ENCODE data around the gene UBE2C. TPM values are rescaled to one million over a fixed set of nuclear protein-coding genes. Genes with fewer than 3 reads are reported as not detected.
A peak's percentile ranks its signal among the peaks of the same experiment; 100 is the strongest.

The UBE2C gene
- total and polyA plus RNA-seq, 2 of the 8 experiments (the other 6 are each of a cell fraction or from before 2014, with no cell fraction given): 243 to 326 TPM

DNA sequence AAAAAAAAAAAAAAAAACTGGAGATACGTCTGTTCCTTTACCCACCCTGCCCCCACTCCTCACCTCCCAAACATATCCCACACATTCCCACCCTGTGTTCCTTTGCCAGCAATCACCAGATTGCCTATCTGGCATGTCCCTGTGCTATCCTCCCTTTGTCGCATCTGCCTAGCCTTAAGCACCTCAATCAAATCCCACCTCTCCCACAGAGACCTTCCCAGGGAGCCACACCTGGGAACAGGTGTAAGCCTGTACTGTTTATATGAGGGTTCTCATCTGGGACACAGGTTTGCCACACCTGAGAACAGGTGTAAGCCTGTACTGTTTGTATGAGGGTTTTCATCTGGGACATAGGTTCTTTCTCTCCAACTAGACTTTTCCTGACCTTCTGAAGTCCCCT, 37.5 kb upstream of the UBE2C start:
- Histone ChIP-seq H2BK15ac (ENCODE audit: low read length) (peak overlapping the region; percentile 46; the same call in 1 of the 2 replicates), H3K4me1 (replicated peaks in 1 of 4; ENCODE audit: control insufficient read depth in 3 of 4, insufficient read depth in 4 of 4, low read length in 3 of 4) (peaks cover 0 to 4% (median 1%) of the 10 kb centered on the region in 4 experiments; a peak in 4 of 7 replicates), H3K27me3 (replicated peaks in 1 of 4; ENCODE audit: control insufficient read depth in 3 of 4, extremely low read depth in 1 of 4, insufficient read depth in 3 of 4, low read length in 3 of 4) (no peaks in the 10 kb centered on the region), H2BK120ac (replicated peaks; ENCODE audit: low read depth, low read length) (no peak overlapping the region), H3K36me3 (ENCODE audit: control insufficient read depth in 2 of 4, insufficient read depth in 4 of 4, low read length in 3 of 4) (no peaks in the 10 kb centered on the region), H3K4me3 (ENCODE audit: extremely low read depth in 1 of 4, insufficient read depth in 2 of 4, low read depth in 3 of 4, low read length in 4 of 4) (no peak overlapping the region), H3K9ac (replicated peaks in 1 of 4; ENCODE audit: extremely low read depth in 1 of 4, low read depth in 3 of 4, low read length in 3 of 4) (no peak overlapping the region), H4K91ac (replicated peaks; ENCODE audit: insufficient read length, low read length) (no peak overlapping the region), H3K9me3 (ENCODE audit: insufficient read depth in 2 of 2, low read depth in 1 of 2, low read length in 1 of 2) (no peaks in the 10 kb centered on the region), H3K4ac (replicated peaks; ENCODE audit: insufficient read length, low read depth, low read length) (no peak overlapping the region), H4K20me1 (replicated peaks in 1 of 2; ENCODE audit: control insufficient read depth in 1 of 2, insufficient read depth in 2 of 2, low read length in 2 of 2) (no peaks in the 10 kb centered on the region), H2AK5ac (ENCODE audit: low read depth, low read length) (0 out of 2 replicates have a peak overlapping the region, but pooled peaks have one; percentile 9), H3K23ac (ENCODE audit: insufficient read length) (no peak overlapping the region), H2BK12ac (ENCODE audit: low read depth, low read length) (0 out of 2 replicates have a peak overlapping the region, but pooled peaks have one; percentile 9), H3K14ac (ENCODE audit: insufficient read length) (no peak overlapping the region), H4K8ac (ENCODE audit: extremely low read depth, insufficient read depth, low read length) (no peak overlapping the region), H4K5ac (ENCODE audit: insufficient read length, low read depth, low read length) (no peak overlapping the region), H3K79me2 (ENCODE audit: control insufficient read depth in 1 of 2, insufficient read depth in 2 of 2, low read length in 2 of 2) (no peaks in the 10 kb centered on the region), H3K79me1 (ENCODE audit: low read depth, low read length) (no peaks in the 10 kb centered on the region), H3K56ac (replicated peaks; ENCODE audit: insufficient read length, low read depth, low read length) (no peak overlapping the region), H2BK20ac (ENCODE audit: low read length) (no peak overlapping the region), H3K4me2 (ENCODE audit: insufficient read depth in 1 of 2, low read depth in 2 of 2, low read length in 2 of 2) (no peak overlapping the region), H3K27ac (ENCODE audit: low read depth, low read length) (no peak overlapping the region), H2AFZ (ENCODE audit: low read length) (no peak overlapping the region), H3K18ac (ENCODE audit: extremely low read depth, low read length) (no peak overlapping the region; the same call in 1 of the 2 replicates), H3K23me2 (ENCODE audit: low read depth, low read length) (no peaks in the 10 kb centered on the region), H2BK5ac (ENCODE audit: low read depth, low read length) (no peak overlapping the region)
- ChIA-PET POLR2A (ENCODE audit: partially characterized antibody) (no interaction called here), CTCF (ENCODE audit: partially characterized antibody) (interaction anchor here (0.7 to 1.6 kb wide), 4 partner anchors 181 to 457 kb away, joined by 3 to 7 read pairs (median 4); no protein-coding TSS in a partner anchor)
- WGBS, 2 experiments (ENCODE audit: extremely low coverage in 1 of 2, insufficient coverage in 1 of 2, insufficient read length in 1 of 2, insufficient replicate concordance in 2 of 2, low coverage in 1 of 2, low lambda C conversion rate in 2 of 2, missing lambda C conversion rate in 1 of 2): 89% methylated on average over 2 of the region's 2 CpGs; no CpG with 5 or more reads in 1 of the 2 experiments
- DNase-seq (ENCODE audit: low read depth in 1 of 2, low spot score in 2 of 2) (no peak), FAIRE-seq (no peak)
- TF ChIP-seq TAF7 (optimal IDR thresholded peaks at IDR 0.05; ENCODE audit: borderline replicate concordance, low read depth, low read length) (no peak), CEBPB (IDR thresholded peaks at IDR 0.05; ENCODE audit: low read depth, low read length) (no peak), SRF (IDR thresholded peaks at IDR 0.05; ENCODE audit: low read depth, low read length) (no peak), RXRA (IDR thresholded peaks at IDR 0.05; ENCODE audit: insufficient read depth, low read depth, low read length) (no peak), SP4 (IDR thresholded peaks at IDR 0.05; ENCODE audit: low read length) (no peak), CHD1 (IDR thresholded peaks at IDR 0.05; ENCODE audit: low read depth, low read length) (no peak), EGR1 (IDR thresholded peaks at IDR 0.05; ENCODE audit: borderline replicate concordance, low read depth, low read length) (no peak), BACH1 (IDR thresholded peaks at IDR 0.05; ENCODE audit: low read length) (no peak)
- TF ChIP-seq, protein P1, sequence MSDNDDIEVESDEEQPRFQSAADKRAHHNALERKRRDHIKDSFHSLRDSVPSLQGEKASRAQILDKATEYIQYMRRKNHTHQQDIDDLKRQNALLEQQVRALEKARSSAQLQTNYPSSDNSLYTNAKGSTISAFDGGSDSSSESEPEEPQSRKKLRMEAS (IDR thresholded peaks at IDR 0.05): no peak
- TF ChIP-seq, protein P2, sequence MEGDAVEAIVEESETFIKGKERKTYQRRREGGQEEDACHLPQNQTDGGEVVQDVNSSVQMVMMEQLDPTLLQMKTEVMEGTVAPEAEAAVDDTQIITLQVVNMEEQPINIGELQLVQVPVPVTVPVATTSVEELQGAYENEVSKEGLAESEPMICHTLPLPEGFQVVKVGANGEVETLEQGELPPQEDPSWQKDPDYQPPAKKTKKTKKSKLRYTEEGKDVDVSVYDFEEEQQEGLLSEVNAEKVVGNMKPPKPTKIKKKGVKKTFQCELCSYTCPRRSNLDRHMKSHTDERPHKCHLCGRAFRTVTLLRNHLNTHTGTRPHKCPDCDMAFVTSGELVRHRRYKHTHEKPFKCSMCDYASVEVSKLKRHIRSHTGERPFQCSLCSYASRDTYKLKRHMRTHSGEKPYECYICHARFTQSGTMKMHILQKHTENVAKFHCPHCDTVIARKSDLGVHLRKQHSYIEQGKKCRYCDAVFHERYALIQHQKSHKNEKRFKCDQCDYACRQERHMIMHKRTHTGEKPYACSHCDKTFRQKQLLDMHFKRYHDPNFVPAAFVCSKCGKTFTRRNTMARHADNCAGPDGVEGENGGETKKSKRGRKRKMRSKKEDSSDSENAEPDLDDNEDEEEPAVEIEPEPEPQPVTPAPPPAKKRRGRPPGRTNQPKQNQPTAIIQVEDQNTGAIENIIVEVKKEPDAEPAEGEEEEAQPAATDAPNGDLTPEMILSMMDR (IDR thresholded peaks at IDR 0.05; ENCODE audit: control extremely low read depth in 1 of 3, insufficient read depth in 1 of 3, low read depth in 1 of 3, low read length in 3 of 3): no peak

Data from H1 (cell line).